MM.1S (cell line): ENCODE measurements around the gene TFAP2E.
A peak's percentile ranks its signal among the peaks of the same experiment; 100 is the strongest.

ENCODE experiments used
- DNase-seq: peaks from one replicate; pipeline ENCODE4 v3.0.0-alpha.2; 2015
- H2AFZ ChIP-seq: fragments of 300-600 bp; sonication (generic); 2 replicates; pipeline ENCODE4 v1.6.0; 2016; ENCODE audit warnings: antibody characterized with exemption, low read length
- H3F3A ChIP-seq: fragments of 300-600 bp; sonication (generic); 2 replicates; pipeline ENCODE4 v1.6.1; 2016; ENCODE audit warnings: mild to moderate bottlenecking, antibody characterized with exemption, low read length, moderate library complexity, mixed read lengths; ENCODE audit not compliant: insufficient read depth
- H3K27ac ChIP-seq: fragments of 300-600 bp; sonication (generic); 2 replicates; pipeline ENCODE4 v1.5.1; 2016; ENCODE audit warnings: mild to moderate bottlenecking, low read length
- H3K27me3 ChIP-seq: fragments of 300-600 bp; sonication (generic); replicated peaks from 2 replicates; pipeline ENCODE4 v1.6.0; 2016; ENCODE audit warnings: low read length; ENCODE audit not compliant: insufficient read depth
- H3K36me3 ChIP-seq: fragments of 300-600 bp; sonication (generic); replicated peaks from 2 replicates; pipeline ENCODE4 v1.6.1; 2016; ENCODE audit warnings: mild to moderate bottlenecking, low read length, mixed read lengths; ENCODE audit not compliant: insufficient read depth
- H3K4me1 ChIP-seq: fragments of 300-600 bp; sonication (generic); 2 replicates; pipeline ENCODE4 v1.6.1; 2016; ENCODE audit warnings: low read length, mixed read lengths
- H3K4me2 ChIP-seq: fragments of 300-600 bp; sonication (generic); 2 replicates; pipeline ENCODE4 v1.6.0; 2016; ENCODE audit warnings: low read depth, low read length
- H3K4me3 ChIP-seq: fragments of 300-600 bp; sonication (generic); 2 replicates; pipeline ENCODE4 v1.5.1; 2016; ENCODE audit warnings: low read length, mixed read lengths
- H3K79me2 ChIP-seq: fragments of 300-600 bp; sonication (generic); 2 replicates; pipeline ENCODE4 v1.6.1; 2016; ENCODE audit warnings: mixed run types, low read length, mixed read lengths
- H3K9ac ChIP-seq: fragments of 300-600 bp; sonication (generic); 2 replicates; pipeline ENCODE4 v1.6.1; 2016; ENCODE audit warnings: low read length, mixed read lengths
- H3K9me2 ChIP-seq: fragments of 300-600 bp; sonication (generic); replicated peaks from 2 replicates; pipeline ENCODE4 v1.6.1; 2016; ENCODE audit warnings: mild to moderate bottlenecking, low read length, mixed read lengths; ENCODE audit not compliant: insufficient read depth
- H3K9me3 ChIP-seq: fragments of 300-600 bp; sonication (generic); replicated peaks from 2 replicates; pipeline ENCODE4 v1.6.1; 2016; ENCODE audit warnings: mild to moderate bottlenecking, low read length, mixed read lengths; ENCODE audit not compliant: insufficient read depth
- H4K20me1 ChIP-seq: fragments of 300-600 bp; sonication (generic); 2 replicates; pipeline ENCODE4 v1.6.1; 2016; ENCODE audit warnings: mild to moderate bottlenecking, low read length, moderate library complexity, mixed read lengths; ENCODE audit not compliant: insufficient read depth
- EZH2 ChIP-seq: fragments of 300-600 bp; sonication (generic); optimal IDR thresholded peaks from 2 replicates; pipeline ENCODE3; 2017; ENCODE audit warnings: low read depth, mild to moderate bottlenecking, antibody characterized with exemption, low read length, mixed read lengths
- EZH2phosphoT487 ChIP-seq: fragments of 300-600 bp; sonication (generic); IDR thresholded peaks from 2 replicates; pipeline ENCODE4 v1.6.1; 2018; ENCODE audit warnings: antibody characterized with exemption, low read length
- TF ChIP-seq, protein P1 (sequence below): fragments of 300-600 bp; sonication (generic); IDR thresholded peaks from 2 replicates; pipeline ENCODE4 v1.5.1; 2016; ENCODE audit warnings: antibody characterized with exemption, low read length, mixed read lengths

Gene TFAP2E

DNA sequence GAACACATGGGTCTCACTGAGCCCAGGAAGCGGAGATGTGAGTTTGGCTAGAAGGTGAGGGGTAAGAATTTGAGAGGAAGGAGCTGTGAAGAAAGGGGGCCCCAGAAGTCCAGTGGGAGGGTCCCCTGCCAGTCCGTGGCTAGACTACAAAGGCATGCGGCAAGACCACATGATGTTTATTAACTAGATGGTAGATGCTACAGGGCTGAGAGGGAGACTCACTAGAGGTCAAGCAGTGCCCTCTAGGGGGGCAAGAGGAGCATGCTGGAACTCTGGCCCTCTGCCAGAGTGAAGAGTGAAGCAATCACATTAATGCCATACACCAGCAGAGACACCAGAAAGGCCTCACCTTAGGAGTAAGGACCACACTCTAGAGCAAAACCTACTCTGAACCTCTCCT is 28.1 kb upstream of the TFAP2E start:
- Histone ChIP-seq H3K79me2 (peaks cover 60% of the 10 kb centered on the region), H3K9me2 (no peaks in the 10 kb centered on the region), H3K36me3 (no peaks in the 10 kb centered on the region), H3K4me1 (peaks cover 10% of the 10 kb centered on the region), H2AFZ (no peak overlapping the region), H3F3A (peaks cover 9% of the 10 kb centered on the region; the same call in 1 of the 2 replicates), H3K4me3 (no peak overlapping the region), H3K4me2 (no peak overlapping the region), H3K9me3 (no peaks in the 10 kb centered on the region), H4K20me1 (no peaks in the 10 kb centered on the region), H3K27me3 (no peaks in the 10 kb centered on the region), H3K27ac (no peak overlapping the region), H3K9ac (no peak overlapping the region)
- TF ChIP-seq EZH2phosphoT487 (no peak), EZH2 (no peak)
- TF ChIP-seq, protein P1, sequence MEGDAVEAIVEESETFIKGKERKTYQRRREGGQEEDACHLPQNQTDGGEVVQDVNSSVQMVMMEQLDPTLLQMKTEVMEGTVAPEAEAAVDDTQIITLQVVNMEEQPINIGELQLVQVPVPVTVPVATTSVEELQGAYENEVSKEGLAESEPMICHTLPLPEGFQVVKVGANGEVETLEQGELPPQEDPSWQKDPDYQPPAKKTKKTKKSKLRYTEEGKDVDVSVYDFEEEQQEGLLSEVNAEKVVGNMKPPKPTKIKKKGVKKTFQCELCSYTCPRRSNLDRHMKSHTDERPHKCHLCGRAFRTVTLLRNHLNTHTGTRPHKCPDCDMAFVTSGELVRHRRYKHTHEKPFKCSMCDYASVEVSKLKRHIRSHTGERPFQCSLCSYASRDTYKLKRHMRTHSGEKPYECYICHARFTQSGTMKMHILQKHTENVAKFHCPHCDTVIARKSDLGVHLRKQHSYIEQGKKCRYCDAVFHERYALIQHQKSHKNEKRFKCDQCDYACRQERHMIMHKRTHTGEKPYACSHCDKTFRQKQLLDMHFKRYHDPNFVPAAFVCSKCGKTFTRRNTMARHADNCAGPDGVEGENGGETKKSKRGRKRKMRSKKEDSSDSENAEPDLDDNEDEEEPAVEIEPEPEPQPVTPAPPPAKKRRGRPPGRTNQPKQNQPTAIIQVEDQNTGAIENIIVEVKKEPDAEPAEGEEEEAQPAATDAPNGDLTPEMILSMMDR = peak; percentile 61
- peak; percentile 64 for DNase-seq

DNA sequence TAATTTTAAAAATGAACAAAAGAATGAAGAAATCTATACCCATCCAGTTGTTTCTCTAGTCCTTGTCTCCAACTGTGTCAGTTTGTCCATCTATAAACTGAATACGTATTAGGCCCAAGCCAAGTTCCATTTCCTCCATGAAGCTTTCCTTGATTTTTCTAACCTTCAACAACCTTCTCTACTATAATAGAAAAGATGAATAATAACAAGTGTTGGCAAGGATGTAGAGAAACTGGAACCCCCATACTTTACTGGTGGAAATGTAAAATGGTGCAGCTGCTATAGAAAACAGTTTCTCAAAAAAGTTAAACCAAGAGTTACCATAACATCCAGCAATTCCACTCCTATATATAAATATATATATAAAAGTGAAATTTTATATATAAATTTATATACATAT is 26.5 kb upstream of the TFAP2E start:
- H3K4me3 ChIP-seq = no peak overlapping the region
- no peak overlapping the region for H3K9ac ChIP-seq
- H3K79me2 ChIP-seq = peaks cover 47% of the 10 kb centered on the region
- no peak overlapping the region for H3K27ac ChIP-seq
- H3K27me3 ChIP-seq = no peaks in the 10 kb centered on the region
- no peak overlapping the region for H3K4me2 ChIP-seq
- no peak for DNase-seq
- H3K9me3 ChIP-seq = no peaks in the 10 kb centered on the region
- no peaks in the 10 kb centered on the region for H3F3A ChIP-seq
- H3K36me3 ChIP-seq = no peaks in the 10 kb centered on the region
- no peaks in the 10 kb centered on the region for H3K9me2 ChIP-seq
- no peak overlapping the region for H2AFZ ChIP-seq
- no peaks in the 10 kb centered on the region for H4K20me1 ChIP-seq
- H3K4me1 ChIP-seq = no peaks in the 10 kb centered on the region
- TF ChIP-seq, protein P1 = no peak
- TF ChIP-seq EZH2phosphoT487 (no peak), EZH2 (no peak)

DNA sequence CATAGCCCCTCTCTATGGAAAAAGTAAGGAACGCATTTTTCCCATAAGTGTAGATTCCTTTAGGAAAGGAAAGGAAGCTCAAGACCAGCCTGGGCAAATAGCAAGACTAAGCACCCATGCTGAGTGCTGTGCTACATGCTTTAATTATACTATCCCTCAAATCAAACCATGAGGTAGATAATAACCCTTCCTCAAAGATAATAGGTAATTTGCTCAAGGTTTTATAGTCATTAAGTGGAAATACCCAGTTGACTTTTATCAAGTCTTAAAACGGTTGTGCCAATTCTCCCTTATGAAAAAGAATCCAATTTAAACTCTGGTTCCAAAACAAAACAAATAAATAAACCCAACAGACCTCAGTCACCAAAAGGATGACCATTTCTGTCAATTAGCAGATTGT is 19.3 kb upstream of the TFAP2E start:
- peaks cover 44% of the 10 kb centered on the region for H3K79me2 ChIP-seq
- DNase-seq = no peak
- no peaks in the 10 kb centered on the region for H3K27me3 ChIP-seq
- TF ChIP-seq, protein P1 = no peak
- TF ChIP-seq EZH2phosphoT487 = no peak
- TF ChIP-seq EZH2 = no peak
- H3K36me3 ChIP-seq = no peaks in the 10 kb centered on the region
- no peak overlapping the region for H3K4me3 ChIP-seq
- no peaks in the 10 kb centered on the region for H3K9me2 ChIP-seq
- peaks cover 5% of the 10 kb centered on the region; the same call in 1 of the 2 replicates for H3F3A ChIP-seq
- no peaks in the 10 kb centered on the region for H4K20me1 ChIP-seq
- H3K4me1 ChIP-seq = peaks cover 11% of the 10 kb centered on the region
- H2AFZ ChIP-seq = no peak overlapping the region
- no peak overlapping the region for H3K4me2 ChIP-seq
- H3K9me3 ChIP-seq = no peaks in the 10 kb centered on the region
- H3K9ac ChIP-seq = no peak overlapping the region
- no peak overlapping the region for H3K27ac ChIP-seq
